Testis (tissue), 3 donors: ENCODE data around the gene CHRDL1. TPM values are rescaled to one million over a fixed set of nuclear protein-coding genes. Genes with fewer than 3 reads are reported as not detected.
"Not testable (repeated sequence)": the region's sequence is repeated elsewhere in the genome, so short reads cannot be mapped to it uniquely, and the experiment has no call there.

Source experiments
- DNase-seq: peaks from one replicate; pipeline ENCODE4 v3.0.0-alpha.2; 2019
- H3K27ac ChIP-seq, 2 donors: fragments of 200-600 bp; sonication (generic); one replicate each; pipeline ENCODE4 v1.5.1; 2019
- H3K27me3 ChIP-seq: fragments of 200-600 bp; sonication (generic); one replicate; pipeline ENCODE4 v1.5.1; 2019
- H3K36me3 ChIP-seq: fragments of 200-600 bp; sonication (generic); one replicate; pipeline ENCODE4 v1.5.1; 2017; ENCODE audit warnings: low read depth; ENCODE audit errors: missing control alignments
- H3K4me1 ChIP-seq: fragments of 200-600 bp; sonication (generic); one replicate; pipeline ENCODE4 v1.5.1; 2019
- H3K4me3 ChIP-seq, 2 donors: fragments of 200-600 bp; sonication (generic); one replicate each; pipeline ENCODE4 v1.5.1; 2017 to 2019
- H3K9me3 ChIP-seq: fragments of 200-600 bp; sonication (generic); one replicate; pipeline ENCODE4 v1.5.1; 2017
- POLR2A ChIP-seq: fragments of 450-650 bp; IDR thresholded peaks from one replicate; pipeline ENCODE4 v1.6.1; 2017; ENCODE audit warnings: antibody characterized with exemption, mild to moderate bottlenecking, moderate library complexity
- WGBS, 2 donors: methylation state at CpG; one replicate each; pipeline ENCODE4 v1.1.5; 2018; 5-methylcytosine and 5-hydroxymethylcytosine counted together
- intact Hi-C: fragments of 100-400 bp; cut with DNase I; formaldehyde crosslinking; loops from one replicate; pipeline ENCODE4 v1.15.1; 2023; ENCODE audit warnings: low total_unique reads
- polyA plus RNA-seq: library from polyadenylated mRNA; stranded (reverse); fragments of 350-450 nt; fragmentation: Illumina TruSeq; extraction: RNeasy Lipid Tissue Mini Kit (QIAGEN cat#74804); gene quantifications from one replicate; pipeline ENCODE4 v1.2.3, GENCODE V29; 2014; ENCODE audit warnings: low read depth, low replicate concordance; ENCODE audit not compliant: insufficient read depth
- total RNA-seq, 2 donors: library from RNA; depleted of rRNA; stranded (reverse); fragments of >200 nt; gene quantifications; one replicate each; pipeline ENCODE4 v1.2.3, GENCODE V29; 2016
- TF ChIP-seq, protein P1 (sequence below), 3 experiments: fragments of 450-650 bp in 2 of 3; fragments of 200-600 bp in 1 of 3; sonication (generic) in 1 of 3; IDR thresholded peaks; one replicate each; pipeline ENCODE4 v1.5.1; 2016 to 2019; ENCODE audit warnings: antibody characterized with exemption in 3 of 3, mild to moderate bottlenecking in 2 of 3, moderate library complexity in 1 of 3

The CHRDL1 gene
- total and polyA plus RNA-seq, 3 donors from 2014 or later, result 3.4 to 40.5 (median 8.4) TPM

DNA sequence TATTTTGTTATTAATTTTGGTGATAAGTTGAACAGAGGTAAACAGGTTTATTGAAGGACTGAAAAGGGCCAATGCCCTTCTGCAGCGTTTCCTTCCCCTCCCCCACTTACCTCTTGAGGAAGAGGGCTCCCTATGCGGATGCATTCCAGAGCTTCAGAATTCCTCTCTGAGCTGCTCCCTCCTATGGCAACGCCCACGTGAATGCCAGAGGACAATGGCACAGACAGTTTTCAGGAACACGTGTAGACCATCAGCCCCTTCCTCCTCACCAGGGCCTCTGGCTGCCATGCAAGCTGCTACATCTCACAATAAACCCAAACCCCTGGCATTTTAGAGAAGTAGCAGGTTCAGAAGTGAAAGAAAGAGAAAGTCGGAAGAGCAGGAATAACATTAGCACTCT lies 127.9 kb downstream of the CHRDL1 start:
- DNase-seq, result no peak
- Histone ChIP-seq H3K36me3 (no peaks in the 10 kb centered on the region), H3K27ac (no peak overlapping the region), H3K9me3 (no peaks in the 10 kb centered on the region), H3K4me3 (no peak overlapping the region), H3K27me3 (no peaks in the 10 kb centered on the region), H3K4me1 (no peaks in the 10 kb centered on the region)
- TF ChIP-seq, protein P1, sequence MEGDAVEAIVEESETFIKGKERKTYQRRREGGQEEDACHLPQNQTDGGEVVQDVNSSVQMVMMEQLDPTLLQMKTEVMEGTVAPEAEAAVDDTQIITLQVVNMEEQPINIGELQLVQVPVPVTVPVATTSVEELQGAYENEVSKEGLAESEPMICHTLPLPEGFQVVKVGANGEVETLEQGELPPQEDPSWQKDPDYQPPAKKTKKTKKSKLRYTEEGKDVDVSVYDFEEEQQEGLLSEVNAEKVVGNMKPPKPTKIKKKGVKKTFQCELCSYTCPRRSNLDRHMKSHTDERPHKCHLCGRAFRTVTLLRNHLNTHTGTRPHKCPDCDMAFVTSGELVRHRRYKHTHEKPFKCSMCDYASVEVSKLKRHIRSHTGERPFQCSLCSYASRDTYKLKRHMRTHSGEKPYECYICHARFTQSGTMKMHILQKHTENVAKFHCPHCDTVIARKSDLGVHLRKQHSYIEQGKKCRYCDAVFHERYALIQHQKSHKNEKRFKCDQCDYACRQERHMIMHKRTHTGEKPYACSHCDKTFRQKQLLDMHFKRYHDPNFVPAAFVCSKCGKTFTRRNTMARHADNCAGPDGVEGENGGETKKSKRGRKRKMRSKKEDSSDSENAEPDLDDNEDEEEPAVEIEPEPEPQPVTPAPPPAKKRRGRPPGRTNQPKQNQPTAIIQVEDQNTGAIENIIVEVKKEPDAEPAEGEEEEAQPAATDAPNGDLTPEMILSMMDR (IDR thresholded peaks at IDR 0.05), result no peak
- intact Hi-C loops, result no loop called here
- WGBS, 2 donors, result 42 to 44% methylated on average over 6 of the region's 6 CpGs

DNA sequence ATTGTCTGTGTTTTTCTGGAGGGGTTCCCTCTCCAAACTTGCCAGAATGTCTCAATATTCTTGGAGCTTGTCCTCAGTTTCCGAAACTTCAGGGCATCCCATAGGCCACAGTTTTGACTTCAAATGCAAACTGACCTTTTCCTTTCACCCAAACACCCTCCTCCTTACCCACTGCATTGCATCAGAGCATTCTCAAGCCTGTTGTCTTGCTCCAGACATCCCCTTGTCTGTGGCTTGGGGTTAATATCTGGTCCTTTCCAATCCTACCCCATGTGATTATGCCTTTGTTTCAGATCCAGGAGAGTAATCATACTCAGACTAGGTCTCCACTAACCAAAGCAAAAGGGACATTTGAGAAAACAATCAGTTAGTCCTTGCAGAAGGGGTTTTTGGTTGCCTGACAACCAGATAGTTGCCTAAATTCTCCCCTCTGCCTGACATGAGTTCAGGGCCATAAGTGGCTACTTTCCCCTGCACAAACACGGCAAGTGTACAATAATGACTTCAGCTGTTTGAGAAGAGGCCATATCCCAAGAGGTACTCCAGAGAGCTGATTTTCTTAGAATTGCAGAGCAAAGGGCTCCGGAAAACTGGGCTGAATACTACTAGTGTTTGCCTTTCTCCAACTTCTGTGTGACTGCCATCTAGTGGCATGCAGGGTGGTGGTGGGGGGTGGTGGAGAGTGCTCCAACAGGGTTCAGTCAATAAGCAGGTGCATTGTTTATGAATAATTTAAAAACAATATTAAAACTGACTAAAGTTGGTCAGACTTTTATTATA lies 130.2 kb downstream of the CHRDL1 start:
- Histone ChIP-seq H3K9me3 (no peaks in the 10 kb centered on the region), H3K4me3 (no peak overlapping the region), H3K36me3 (no peaks in the 10 kb centered on the region), H3K27me3 (no peaks in the 10 kb centered on the region), H3K27ac (no peak overlapping the region), H3K4me1 (no peaks in the 10 kb centered on the region)
- whole genome bisulfite sequencing, 2 donors, result 45 to 49% methylated on average over 2 to 3 of the region's 3 CpGs
- TF ChIP-seq, protein P1 (IDR thresholded peaks at IDR 0.05), result peak in 1 of 3 experiments; percentile 12
- no peak for TF ChIP-seq POLR2A
- intact Hi-C loops, result no loop called here
- peak; percentile 25 for DNase-seq

DNA sequence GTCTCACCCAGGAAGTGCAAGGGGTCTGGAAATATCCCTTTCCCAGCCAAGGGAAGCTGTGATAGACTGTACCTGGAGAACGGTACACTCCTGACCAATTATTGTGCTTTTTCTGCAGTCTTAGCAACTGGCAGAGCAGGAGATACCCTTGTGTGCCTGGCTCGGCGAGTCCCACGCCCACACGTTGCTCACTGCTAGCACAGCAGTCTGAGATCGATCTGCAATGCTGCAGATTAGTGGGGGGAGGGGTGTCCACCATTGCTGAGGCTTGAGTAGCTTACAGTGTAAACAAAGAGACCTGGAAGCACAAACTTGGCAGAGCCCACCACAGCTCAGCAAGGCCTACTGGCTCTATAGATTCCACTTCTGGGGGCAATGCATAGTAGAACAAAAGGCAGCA lies 138.5 kb downstream of the CHRDL1 start:
- no peak overlapping the region for H3K27ac ChIP-seq
- WGBS, 2 donors, result 50% methylated on average over 6 of the region's 6 CpGs; no CpG with 5 or more reads in 1 of the 2 donors
- no peaks in the 10 kb centered on the region for H3K36me3 ChIP-seq
- intact Hi-C loops, result no loop called here
- no peak for TF ChIP-seq POLR2A
- TF ChIP-seq, protein P1 (IDR thresholded peaks at IDR 0.05), result no peak
- no peak for DNase-seq
- no peak overlapping the region for H3K4me3 ChIP-seq
- H3K27me3 ChIP-seq, result no peaks in the 10 kb centered on the region
- no peaks in the 10 kb centered on the region for H3K9me3 ChIP-seq
- H3K4me1 ChIP-seq, result no peaks in the 10 kb centered on the region

DNA sequence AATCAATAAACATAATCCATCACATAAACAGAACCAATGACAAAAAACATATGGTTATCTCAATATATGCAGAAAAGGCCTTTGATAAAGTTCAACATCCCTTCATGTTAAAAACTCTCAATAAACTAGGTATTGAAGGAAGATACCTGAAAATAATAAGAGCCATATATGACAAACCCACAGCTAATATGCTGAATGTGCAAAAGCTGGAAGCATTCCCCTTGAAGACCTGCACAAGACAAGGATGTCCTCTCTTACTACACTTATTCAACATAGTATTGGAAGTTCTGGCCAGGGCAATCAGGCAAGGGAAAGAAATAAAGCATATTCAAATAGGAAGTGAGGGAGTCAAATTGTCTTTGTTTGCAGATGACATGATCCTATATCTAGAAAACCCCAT lies 141.3 kb downstream of the CHRDL1 start:
- H3K27ac ChIP-seq, H3K4me1 ChIP-seq, DNase-seq, H3K9me3 ChIP-seq, H3K36me3 ChIP-seq, H3K27me3 ChIP-seq, H3K4me3 ChIP-seq, intact Hi-C loops: not testable (repeated sequence)

DNA sequence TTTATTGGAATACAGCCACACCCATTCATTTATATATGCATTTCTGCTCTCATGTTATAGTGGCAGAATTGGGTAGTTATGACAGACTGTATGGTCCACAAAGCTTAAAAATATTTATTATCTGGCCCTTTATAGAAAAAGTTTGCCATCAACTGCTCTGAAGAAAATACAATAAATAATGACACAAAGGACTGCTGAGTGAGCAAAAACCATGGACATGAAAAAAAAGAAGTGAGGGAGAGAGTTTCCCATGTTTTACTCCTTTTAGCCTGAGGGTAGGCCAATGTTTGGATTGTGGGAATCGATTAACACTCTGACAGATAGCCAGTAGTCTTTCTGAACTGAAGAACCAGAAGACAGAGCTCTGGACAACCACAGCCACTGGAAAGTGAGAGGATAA lies 149.2 kb downstream of the CHRDL1 start:
- no peak for DNase-seq
- Histone ChIP-seq H3K27ac (no peak overlapping the region), H3K27me3 (no peaks in the 10 kb centered on the region), H3K4me1 (no peaks in the 10 kb centered on the region), H3K4me3 (no peak overlapping the region), H3K9me3 (no peaks in the 10 kb centered on the region), H3K36me3 (no peaks in the 10 kb centered on the region)
- intact Hi-C loops, result no loop called here
- TF ChIP-seq, protein P1 (IDR thresholded peaks at IDR 0.05), result no peak
- no peak for TF ChIP-seq POLR2A
- WGBS, 2 donors, result 43 to 70% methylated on average over 1 of the region's 1 CpG
